Stimulated activated CD4-positive, alpha-beta T cell treated with anti-CD3 and anti-CD28 coated beads, Interleukin-1b, Interleukin-23, amount 100 ng/mL, for 48 hours (primary cell): ENCODE measurements around the gene CTXND1.

Source experiments
- DNase-seq: peaks from one replicate; pipeline ENCODE4 v3.0.0-alpha.2; 2020

The CTXND1 gene

GRCh38 chr15:80207887-80208286 is 44.1 kb downstream of the CTXND1 start:
- no peak for DNase-seq

- no peak for DNase-seq
Measured at GRCh38 chr15:80204231-80204630, 47.8 kb downstream of the CTXND1 start.

- DNase-seq: no peak
Measured at GRCh38 chr15:80203361-80203885, 48.6 kb downstream of the CTXND1 start.

- no peak for DNase-seq
Measured at GRCh38 chr15:80202641-80203360, 49.2 kb downstream of the CTXND1 start.

- DNase-seq: no peak
Measured at GRCh38 chr15:80202016-80202315, 50.0 kb downstream of the CTXND1 start.

GRCh38 chr15:80201256-80202015 is 50.6 kb downstream of the CTXND1 start:
- no peak for DNase-seq

- no peak for DNase-seq
Measured at GRCh38 chr15:80199869-80200268, 52.1 kb downstream of the CTXND1 start.

- DNase-seq: no peak
Measured at GRCh38 chr15:80199366-80199765, 52.6 kb downstream of the CTXND1 start.

GRCh38 chr15:80194914-80195313 is 57.1 kb downstream of the CTXND1 start:
- DNase-seq: no peak

GRCh38 chr15:80194186-80194585 is 57.8 kb downstream of the CTXND1 start:
- no peak for DNase-seq

GRCh38 chr15:80191897-80192595 is 60.0 kb downstream of the CTXND1 start:
- DNase-seq: no peak

GRCh38 chr15:80191198-80191597 is 60.8 kb downstream of the CTXND1 start:
- no peak for DNase-seq

- DNase-seq: no peak
Measured at GRCh38 chr15:80188251-80188650, 63.8 kb downstream of the CTXND1 start.

- no peak for DNase-seq
Measured at GRCh38 chr15:80186597-80186996, 65.4 kb downstream of the CTXND1 start.

GRCh38 chr15:80186066-80186465 is 65.9 kb downstream of the CTXND1 start:
- no peak for DNase-seq

- DNase-seq: no peak
Measured at GRCh38 chr15:80185152-80185551, 66.9 kb downstream of the CTXND1 start.

- no peak for DNase-seq
Measured at GRCh38 chr15:80184554-80184953, 67.5 kb downstream of the CTXND1 start.

- no peak for DNase-seq
Measured at GRCh38 chr15:80183886-80184285, 68.1 kb downstream of the CTXND1 start.

GRCh38 chr15:80183306-80183705 is 68.7 kb downstream of the CTXND1 start:
- DNase-seq: no peak

GRCh38 chr15:80182611-80183261 is 69.3 kb downstream of the CTXND1 start:
- no peak for DNase-seq

- DNase-seq: no peak
Measured at GRCh38 chr15:80180986-80181385, 71.0 kb downstream of the CTXND1 start.

- no peak for DNase-seq
Measured at GRCh38 chr15:80180468-80180867, 71.5 kb downstream of the CTXND1 start.

GRCh38 chr15:80179935-80180334 is 72.1 kb downstream of the CTXND1 start:
- no peak for DNase-seq
